Naive thymus-derived CD4-positive, alpha-beta T cell (primary cell): Measurements from ENCODE around the gene FAM107A. TPM values are rescaled to one million over a fixed set of nuclear protein-coding genes. Genes with fewer than 3 reads are reported as not detected.

Experiments used
- ATAC-seq: fragments of 150-1000 bp; cut with Tn5 transposase; 2 replicates; pipeline ENCODE4 v1.10.0; 2021; ENCODE audit warnings: mild to moderate bottlenecking, moderate library complexity
- CTCF ChIA-PET: fragments of 350-600 bp; sonication (Branson Sonifier 250); formaldehyde crosslinking; loops from one replicate; lab custom pipeline; 2021; ENCODE audit warnings: antibody characterized with exemption; lab: Charles Lee
- POLR2A ChIA-PET: fragments of 350-600 bp; sonication (Branson Sonifier 250); formaldehyde crosslinking; loops from one replicate; lab custom pipeline; 2021; ENCODE audit warnings: antibody characterized with exemption, inconsistent platforms; lab: Charles Lee
- DNase-seq, 9 donors: peaks; one replicate each; pipeline versions ENCODE4 v3.0.0 to v3.0.0-alpha.2; 2020 to 2022; ENCODE audit warnings: mixed read lengths in 1 of 9
- H3K27ac ChIP-seq: one replicate; pipeline ENCODE4 v1.7.0; 2013; ENCODE audit warnings: mild to moderate bottlenecking, low read depth, low read length, moderate library complexity
- H3K27me3 ChIP-seq, 2 donors: one replicate each; pipeline ENCODE4 v1.7.0; 2013; ENCODE audit warnings: low read length in 2 of 2, mild to moderate bottlenecking in 2 of 2, moderate library complexity in 2 of 2; ENCODE audit not compliant: control insufficient read depth in 2 of 2, insufficient read depth in 2 of 2
- H3K36me3 ChIP-seq, 3 experiments: 1 replicate in 2 of 3; 2 replicates in 1 of 3; pipeline ENCODE4 v1.7.0; 2013; ENCODE audit warnings: low read length in 3 of 3, mild to moderate bottlenecking in 3 of 3, moderate library complexity in 1 of 3; ENCODE audit not compliant: insufficient read depth in 3 of 3, control insufficient read depth in 2 of 3
- H3K4me1 ChIP-seq, 2 donors: one replicate each; pipeline ENCODE4 v1.7.0; 2013; ENCODE audit warnings: low read length in 2 of 2, mild to moderate bottlenecking in 2 of 2, moderate library complexity in 1 of 2; ENCODE audit not compliant: control insufficient read depth in 2 of 2, insufficient read depth in 2 of 2
- H3K4me3 ChIP-seq: 2 replicates; pipeline ENCODE4 v1.7.0; 2013; ENCODE audit warnings: mild to moderate bottlenecking, low read length
- H3K9me3 ChIP-seq, 3 experiments: 1 replicate in 2 of 3; 2 replicates in 1 of 3; pipeline ENCODE4 v1.7.0; 2013; ENCODE audit warnings: low read length in 3 of 3; ENCODE audit not compliant: control insufficient read depth in 2 of 3
- H3K27ac Mint-ChIP-seq, 9 donors: one replicate each; pipeline ENCODE4 v1.8.0; 2020 to 2022; ENCODE audit warnings: mixed read lengths in 9 of 9, mild to moderate bottlenecking in 8 of 9, moderate library complexity in 5 of 9, inconsistent platforms in 2 of 9
- H3K27me3 Mint-ChIP-seq, 5 donors: one replicate each; pipeline ENCODE4 v1.8.0; 2021 to 2022; ENCODE audit warnings: mixed read lengths in 5 of 5, mild to moderate bottlenecking in 1 of 5
- H3K36me3 Mint-ChIP-seq, 5 donors: one replicate each; pipeline ENCODE4 v1.8.0; 2020 to 2022; ENCODE audit warnings: mixed read lengths in 5 of 5, mild to moderate bottlenecking in 3 of 5, inconsistent platforms in 1 of 5
- H3K4me1 Mint-ChIP-seq, 7 donors: one replicate each; pipeline ENCODE4 v1.8.0; 2020 to 2022; ENCODE audit warnings: mixed read lengths in 7 of 7, mild to moderate bottlenecking in 3 of 7, inconsistent platforms in 1 of 7
- H3K4me3 Mint-ChIP-seq, 10 donors: one replicate each; pipeline ENCODE4 v1.8.0; 2020 to 2022; ENCODE audit warnings: mild to moderate bottlenecking in 10 of 10, mixed read lengths in 10 of 10, moderate library complexity in 6 of 10, inconsistent platforms in 2 of 10
- H3K9me3 Mint-ChIP-seq, 11 donors: one replicate each; pipeline ENCODE4 v1.8.0; 2020 to 2022; ENCODE audit warnings: mixed read lengths in 11 of 11, mild to moderate bottlenecking in 4 of 11, inconsistent platforms in 1 of 11, moderate library complexity in 1 of 11
- intact Hi-C, 2 donors: fragments of 100-400 bp; cut with micrococcal nuclease; formaldehyde crosslinking; loops; one replicate each; pipeline ENCODE4 v1.15.1; 2023
- polyA plus RNA-seq, 2 donors: library from polyadenylated mRNA; unstranded; fragments of 300-500 nt; fragmentation: Illumina TruSeq; gene quantifications; one replicate each; pipeline ENCODE4 v1.2.3, GENCODE V29; 2021
- total RNA-seq, 6 experiments: library from RNA in 5 of 6; stranded (reverse) in 5 of 6; gene quantifications; 1 replicate in 5 of 6; 2 replicates in 1 of 6; pipeline ENCODE4 v1.2.3 and lab custom pipeline; 2021 to 2026

FAM107A gene, protein sequence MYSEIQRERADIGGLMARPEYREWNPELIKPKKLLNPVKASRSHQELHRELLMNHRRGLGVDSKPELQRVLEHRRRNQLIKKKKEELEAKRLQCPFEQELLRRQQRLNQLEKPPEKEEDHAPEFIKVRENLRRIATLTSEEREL
- total RNA-seq = not detected
- not detected for polyA plus RNA-seq
- total RNA-seq (lab: John Stamatoyannopoulos, UW) = not detected

DNA sequence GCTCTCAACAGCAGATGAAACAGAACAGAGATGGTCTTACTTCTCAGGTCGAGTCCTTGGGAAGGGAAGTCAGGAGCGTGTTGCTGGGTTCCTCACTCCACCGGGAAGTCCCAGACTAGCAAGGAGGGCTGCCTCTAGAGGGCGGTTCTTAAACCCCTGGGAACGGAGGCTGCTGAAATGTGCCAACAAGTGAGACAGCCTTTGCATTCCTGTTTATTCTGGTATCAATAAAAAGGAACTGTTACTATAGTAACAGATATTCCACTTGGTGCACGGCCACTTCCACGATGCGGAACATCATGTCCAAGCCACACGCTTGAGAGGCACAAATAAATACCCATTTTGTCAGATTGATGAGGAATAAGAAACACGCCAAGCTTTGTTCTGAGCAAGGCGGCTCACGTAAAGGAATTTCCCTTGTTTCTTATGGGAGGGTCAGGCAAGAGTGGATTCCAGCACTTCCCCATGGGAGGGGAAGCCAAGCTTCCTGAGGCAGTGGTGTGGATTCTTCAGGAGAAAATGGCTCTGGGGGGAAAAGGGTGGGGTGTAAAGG lies at the start of gene FAM107A:
FAM107A (minus strand) TSS at position 123 of the 553 bp plus-strand sequence. CDS start 7,531 bp downstream, outside the sequence.
- intact Hi-C loops = no loop called here
- Mint-ChIP-seq H3K27me3 (peaks cover 4 to 17% (median 5%) of the 10 kb centered on the region in 5 donors), H3K36me3 (no peaks in the 10 kb centered on the region), H3K4me1 (no peaks in the 10 kb centered on the region), H3K4me3 (no peak within 1 kb of the TSS), H3K27ac (no peak within 1 kb of the TSS), H3K9me3 (no peaks in the 10 kb centered on the region)
- no peaks in the 10 kb centered on the region for H3K27me3 ChIP-seq
- DNase-seq = no peak
- H3K4me3 ChIP-seq = no peak within 1 kb of the TSS
- CTCF ChIA-PET = no interaction called here
- H3K9me3 ChIP-seq = no peaks in the 10 kb centered on the region
- no peaks in the 10 kb centered on the region for H3K4me1 ChIP-seq
- no peaks in the 10 kb centered on the region for H3K36me3 ChIP-seq
- POLR2A ChIA-PET = no interaction called here
- H3K27ac ChIP-seq = no peak within 1 kb of the TSS
- no peak for ATAC-seq

DNA sequence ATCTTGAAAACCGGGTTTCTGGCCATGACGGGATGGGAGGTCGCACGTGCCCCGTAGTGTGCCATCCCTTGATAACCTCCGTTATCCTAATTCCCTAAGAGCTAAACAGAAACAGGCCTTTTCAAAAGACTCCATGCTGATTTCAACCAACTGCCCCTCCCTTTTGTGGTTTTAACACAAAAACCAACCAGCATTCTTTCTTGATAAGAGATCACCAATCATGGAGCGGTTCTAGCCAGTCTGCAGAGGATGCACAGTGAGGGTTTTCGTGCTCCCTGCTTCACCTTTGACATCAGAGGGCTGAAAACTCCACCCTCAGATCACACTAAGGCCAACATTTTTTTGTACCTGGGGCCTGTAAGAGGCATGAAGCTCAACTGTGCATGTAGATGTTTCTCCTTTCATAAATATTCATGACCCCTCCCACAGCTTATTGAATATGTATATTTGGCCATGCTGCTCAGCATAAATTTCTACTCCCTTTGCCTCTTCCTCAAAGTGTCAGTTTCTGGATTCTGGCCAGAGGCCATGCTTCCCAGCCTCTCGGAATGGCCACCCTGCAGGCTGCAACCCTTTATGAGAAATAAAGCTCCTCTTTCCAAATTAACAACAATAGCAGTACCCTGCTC lies 48.1 kb upstream of the FAM107A start:
- no peaks in the 10 kb centered on the region for H3K9me3 Mint-ChIP-seq
- peaks cover 0 to 4% (median 0%) of the 10 kb centered on the region in 5 donors for H3K27me3 Mint-ChIP-seq
- POLR2A ChIA-PET = no interaction called here
- H3K4me3 ChIP-seq = no peak overlapping the region
- no peaks in the 10 kb centered on the region for H3K27me3 ChIP-seq
- no peak overlapping the region for H3K27ac Mint-ChIP-seq
- H3K36me3 Mint-ChIP-seq = no peaks in the 10 kb centered on the region
- no peaks in the 10 kb centered on the region for H3K9me3 ChIP-seq
- no peaks in the 10 kb centered on the region for H3K4me1 ChIP-seq
- H3K27ac ChIP-seq = no peak overlapping the region
- peaks cover 0 to 4% (median 0%) of the 10 kb centered on the region in 7 donors for H3K4me1 Mint-ChIP-seq
- CTCF ChIA-PET = interaction anchor here (1.6 kb wide), 1 partner anchor 9 kb away, joined by 4 read pairs; no protein-coding TSS in a partner anchor
- intact Hi-C loops = no loop called here
- no peak for DNase-seq
- no peak for ATAC-seq
- no peaks in the 10 kb centered on the region for H3K36me3 ChIP-seq
- H3K4me3 Mint-ChIP-seq = no peak overlapping the region

DNA sequence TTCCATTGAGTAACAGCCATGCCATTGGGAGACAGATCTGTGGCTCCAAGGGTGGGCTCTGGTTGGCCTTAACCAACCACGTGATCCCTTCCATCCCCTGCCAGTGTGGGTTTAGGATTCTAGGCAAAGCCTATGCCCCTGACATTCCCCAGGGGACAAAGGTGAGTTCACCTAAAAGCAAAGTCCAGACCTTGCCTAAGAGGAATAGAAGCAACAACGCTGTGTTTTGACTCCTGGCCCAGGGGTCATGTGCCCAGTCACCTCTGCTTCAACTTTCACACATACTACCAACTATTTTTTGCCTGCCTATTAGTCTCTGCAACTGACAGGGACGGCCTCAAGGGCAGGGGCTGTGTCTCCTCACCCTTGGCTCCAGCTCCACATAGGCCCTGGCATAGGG lies 47.4 kb upstream of the FAM107A start:
- CTCF ChIA-PET = interaction anchor here (1.6 kb wide), 1 partner anchor 8 kb away, joined by 4 read pairs; no protein-coding TSS in a partner anchor
- H3K4me1 Mint-ChIP-seq = peaks cover 0 to 4% (median 0%) of the 10 kb centered on the region in 7 donors
- no peaks in the 10 kb centered on the region for H3K4me1 ChIP-seq
- H3K27ac ChIP-seq = no peak overlapping the region
- no peaks in the 10 kb centered on the region for H3K36me3 ChIP-seq
- H3K4me3 Mint-ChIP-seq = no peak overlapping the region
- no peaks in the 10 kb centered on the region for H3K27me3 ChIP-seq
- no peak overlapping the region for H3K4me3 ChIP-seq
- peaks cover 0 to 4% (median 0%) of the 10 kb centered on the region in 5 donors for H3K27me3 Mint-ChIP-seq
- H3K27ac Mint-ChIP-seq = peak overlapping the region in 2 of 9 donors; percentile 41 to 45
- no peaks in the 10 kb centered on the region for H3K36me3 Mint-ChIP-seq
- no peak for ATAC-seq
- POLR2A ChIA-PET = no interaction called here
- H3K9me3 Mint-ChIP-seq = no peaks in the 10 kb centered on the region
- no peak for DNase-seq
- intact Hi-C loops = no loop called here
- no peaks in the 10 kb centered on the region for H3K9me3 ChIP-seq

DNA sequence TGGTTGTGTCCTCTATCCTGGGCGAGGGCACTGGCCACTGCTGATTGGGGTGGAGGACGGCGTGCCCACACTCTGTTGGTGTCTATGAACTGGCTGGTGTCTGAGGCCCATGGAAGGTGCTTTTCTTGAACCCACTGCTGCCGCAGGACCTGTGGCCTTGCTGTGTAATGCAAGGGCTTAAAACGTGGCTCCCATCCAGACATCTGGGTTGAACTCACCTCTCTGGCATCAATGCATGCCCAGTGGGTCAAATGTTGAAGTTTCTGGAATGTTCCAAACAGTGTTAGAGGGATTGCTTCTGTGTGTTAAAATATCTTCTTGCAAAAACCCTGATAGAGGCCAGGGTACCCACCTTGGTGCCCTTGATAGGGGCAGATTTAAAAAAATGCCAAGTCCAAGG lies 46.8 kb upstream of the FAM107A start:
- Mint-ChIP-seq H3K27ac (no peak overlapping the region), H3K4me3 (no peak overlapping the region), H3K9me3 (no peaks in the 10 kb centered on the region), H3K4me1 (peaks cover 0 to 4% (median 0%) of the 10 kb centered on the region in 7 donors), H3K27me3 (peaks cover 0 to 4% (median 0%) of the 10 kb centered on the region in 5 donors), H3K36me3 (no peaks in the 10 kb centered on the region)
- Histone ChIP-seq H3K27me3 (no peaks in the 10 kb centered on the region), H3K4me3 (no peak overlapping the region), H3K4me1 (no peaks in the 10 kb centered on the region), H3K36me3 (no peaks in the 10 kb centered on the region), H3K27ac (no peak overlapping the region), H3K9me3 (no peaks in the 10 kb centered on the region)
- POLR2A ChIA-PET = no interaction called here
- intact Hi-C loops = no loop called here
- CTCF ChIA-PET = no interaction called here
- ATAC-seq (no peak), DNase-seq (no peak)

DNA sequence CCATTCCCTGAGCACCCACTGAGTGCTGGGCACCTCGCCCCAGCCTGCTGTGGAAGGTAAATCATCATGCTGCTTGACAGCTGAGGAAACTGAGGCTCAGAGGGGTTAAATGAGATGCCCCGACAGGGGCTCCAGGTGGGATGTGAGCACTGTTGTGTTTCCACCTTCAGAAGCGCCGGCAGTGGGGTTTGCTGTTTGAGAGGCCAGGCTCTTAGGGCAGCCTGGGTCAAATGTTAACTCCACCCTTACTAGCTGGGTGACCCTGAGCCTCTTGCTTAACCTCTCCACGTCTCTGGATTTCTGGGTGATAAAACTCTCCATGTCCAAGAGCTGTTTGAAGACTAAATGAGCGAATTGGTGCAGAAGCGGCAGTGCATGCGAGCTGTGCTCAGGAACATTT lies 46.3 kb upstream of the FAM107A start:
- Mint-ChIP-seq H3K27me3 (peaks cover 0 to 4% (median 0%) of the 10 kb centered on the region in 5 donors), H3K27ac (no peak overlapping the region), H3K9me3 (no peaks in the 10 kb centered on the region), H3K4me1 (peaks cover 0 to 4% (median 0%) of the 10 kb centered on the region in 7 donors), H3K4me3 (no peak overlapping the region), H3K36me3 (no peaks in the 10 kb centered on the region)
- ChIA-PET POLR2A (no interaction called here), CTCF (no interaction called here)
- H3K27ac ChIP-seq = no peak overlapping the region
- H3K36me3 ChIP-seq = no peaks in the 10 kb centered on the region
- DNase-seq (no peak), ATAC-seq (no peak)
- no peaks in the 10 kb centered on the region for H3K4me1 ChIP-seq
- H3K9me3 ChIP-seq = no peaks in the 10 kb centered on the region
- no peaks in the 10 kb centered on the region for H3K27me3 ChIP-seq
- H3K4me3 ChIP-seq = no peak overlapping the region
- intact Hi-C loops = no loop called here

DNA sequence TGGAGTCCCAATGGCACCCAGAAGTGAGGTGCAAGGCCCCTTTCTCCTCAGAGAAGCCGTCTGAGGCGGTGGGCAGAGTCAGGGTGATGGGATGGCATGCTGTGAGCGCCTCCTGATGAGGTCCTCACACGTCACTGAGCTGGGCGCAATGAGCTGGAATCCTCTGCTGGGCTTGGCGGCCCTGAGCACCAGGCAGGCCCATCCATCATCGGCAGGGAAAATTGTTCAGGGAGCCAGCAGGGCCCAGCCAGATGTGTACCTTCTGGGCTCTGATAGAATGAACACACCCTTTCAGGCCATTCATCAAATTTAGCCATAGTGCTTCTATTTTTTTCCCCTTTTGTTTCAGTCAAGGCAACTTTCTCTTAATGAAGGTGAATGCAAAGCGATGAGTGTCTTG lies 45.7 kb upstream of the FAM107A start:
- H3K27ac ChIP-seq = no peak overlapping the region
- Mint-ChIP-seq H3K9me3 (no peaks in the 10 kb centered on the region), H3K36me3 (no peaks in the 10 kb centered on the region), H3K4me1 (peaks cover 0 to 4% (median 0%) of the 10 kb centered on the region in 7 donors), H3K27me3 (peaks cover 0 to 4% (median 0%) of the 10 kb centered on the region in 5 donors), H3K4me3 (no peak overlapping the region), H3K27ac (no peak overlapping the region)
- DNase-seq = no peak
- intact Hi-C loops = no loop called here
- no peak overlapping the region for H3K4me3 ChIP-seq
- CTCF ChIA-PET = interaction anchor here (0.6 kb wide), 1 partner anchor 1920 kb away, joined by 4 read pairs; no protein-coding TSS in a partner anchor
- H3K4me1 ChIP-seq = no peaks in the 10 kb centered on the region
- no peaks in the 10 kb centered on the region for H3K9me3 ChIP-seq
- no peaks in the 10 kb centered on the region for H3K27me3 ChIP-seq
- POLR2A ChIA-PET = no interaction called here
- no peaks in the 10 kb centered on the region for H3K36me3 ChIP-seq
- ATAC-seq = no peak
